ENCODE measurements around the gene DYDC2. TPM values are rescaled to one million over a fixed set of nuclear protein-coding genes. Genes with fewer than 3 reads are reported as not detected.

The DYDC2 gene
- total and polyA plus RNA-seq, 2 experiments from 2014 or later = 8.1 to 9.0 TPM

GRCh38 chr10:80372675-80373074 is 16.1 kb downstream of the DYDC2 start (continued):
- no peak for TF ChIP-seq CREB1 (CRISPR knock-in tag; IDR thresholded peaks at IDR 0.05; ENCODE audit: low read depth)

- H3K36me3 ChIP-seq (ENCODE audit: insufficient read depth) = no peaks in the 10 kb centered on the region
- TF ChIP-seq JUNB (IDR thresholded peaks at IDR 0.05; ENCODE audit: unreplicated experiment) = no peak
- TF ChIP-seq ETS1 (IDR thresholded peaks at IDR 0.05) = no peak
- TF ChIP-seq ZNF331 (CRISPR knock-in tag; IDR thresholded peaks at IDR 0.05; ENCODE audit: low read depth) = no peak
- TF ChIP-seq CTCF (conservative IDR thresholded peaks at IDR 0.05; ENCODE audit: low read depth in 2 of 2) = no peak
- no peak for TF ChIP-seq EZH2 (IDR thresholded peaks at IDR 0.05; ENCODE audit: low read depth, unreplicated experiment)
- TF ChIP-seq ZNF114 (CRISPR knock-in tag; IDR thresholded peaks at IDR 0.05) = no peak
- no peak for TF ChIP-seq NANOG (IDR thresholded peaks at IDR 0.05; ENCODE audit: borderline replicate concordance)
- TF ChIP-seq REST (IDR thresholded peaks at IDR 0.05; ENCODE audit: unreplicated experiment) = no peak
- TF ChIP-seq ZNF462 (CRISPR knock-in tag; IDR thresholded peaks at IDR 0.05) = no peak
- no peak for TF ChIP-seq POLR2AphosphoS5 (IDR thresholded peaks at IDR 0.05; ENCODE audit: low read depth)
- no peak for TF ChIP-seq CREB1 (CRISPR knock-in tag; IDR thresholded peaks at IDR 0.05; ENCODE audit: low read depth)
- no peak for TF ChIP-seq EZH2phosphoT487 (IDR thresholded peaks at IDR 0.05; ENCODE audit: unreplicated experiment)
- no peak for TF ChIP-seq STAT1 (IDR thresholded peaks at IDR 0.05; ENCODE audit: unreplicated experiment)
- H3K4me3 ChIP-seq = no peak overlapping the region
- H3K9me2 ChIP-seq (ENCODE audit: insufficient read depth) = no peaks in the 10 kb centered on the region
- no peaks in the 10 kb centered on the region for H3F3A ChIP-seq (replicated peaks; ENCODE audit: low read depth)
- no peaks in the 10 kb centered on the region for H3K27me3 ChIP-seq (ENCODE audit: insufficient read depth)
- Mint-ChIP-seq H3K4me1 (peaks cover 3% of the 10 kb centered on the region; the same call in 2 of the 3 replicates), H3K9me3 (peaks cover 6% of the 10 kb centered on the region; the same call in 2 of the 3 replicates), H3K27me3 (ENCODE audit: insufficient read depth, low read depth, poor library complexity) (no peaks in the 10 kb centered on the region), H3K4me3 (no peak overlapping the region), H3K27ac (no peak overlapping the region), H3K36me3 (ENCODE audit: low read depth) (peaks cover 6% of the 10 kb centered on the region; the same call in 2 of the 3 replicates)
- no peaks in the 10 kb centered on the region for H4K20me1 ChIP-seq (replicated peaks; ENCODE audit: insufficient read depth)
- ATAC-seq (no peak), DNase-seq (ENCODE audit: low spot score) (no peak)
- no peak overlapping the region for H2AFZ ChIP-seq
- no peak overlapping the region for H3K27ac ChIP-seq (ENCODE audit: low read depth)
- H3K4me1 ChIP-seq (ENCODE audit: insufficient read depth) = no peaks in the 10 kb centered on the region
- H3K4me2 ChIP-seq = no peak overlapping the region
- H3K79me2 ChIP-seq (replicated peaks; ENCODE audit: insufficient read depth) = no peaks in the 10 kb centered on the region
Observed at GRCh38 chr10:80373502-80373901, 16.9 kb downstream of the DYDC2 start.
